HK-2 (cell line): ENCODE data around the gene SEC14L1.
A peak's percentile ranks its signal among the peaks of the same experiment; 100 is the strongest.
"Not testable (repeated sequence)": the region's sequence is repeated elsewhere in the genome, so short reads cannot be mapped to it uniquely, and the experiment has no call there.

ENCODE experiments used
- DNase-seq: peaks from one replicate; pipeline ENCODE4 v3.0.0-alpha.2; 2018; ENCODE audit not compliant: unreplicated experiment

The SEC14L1 gene

DNA sequence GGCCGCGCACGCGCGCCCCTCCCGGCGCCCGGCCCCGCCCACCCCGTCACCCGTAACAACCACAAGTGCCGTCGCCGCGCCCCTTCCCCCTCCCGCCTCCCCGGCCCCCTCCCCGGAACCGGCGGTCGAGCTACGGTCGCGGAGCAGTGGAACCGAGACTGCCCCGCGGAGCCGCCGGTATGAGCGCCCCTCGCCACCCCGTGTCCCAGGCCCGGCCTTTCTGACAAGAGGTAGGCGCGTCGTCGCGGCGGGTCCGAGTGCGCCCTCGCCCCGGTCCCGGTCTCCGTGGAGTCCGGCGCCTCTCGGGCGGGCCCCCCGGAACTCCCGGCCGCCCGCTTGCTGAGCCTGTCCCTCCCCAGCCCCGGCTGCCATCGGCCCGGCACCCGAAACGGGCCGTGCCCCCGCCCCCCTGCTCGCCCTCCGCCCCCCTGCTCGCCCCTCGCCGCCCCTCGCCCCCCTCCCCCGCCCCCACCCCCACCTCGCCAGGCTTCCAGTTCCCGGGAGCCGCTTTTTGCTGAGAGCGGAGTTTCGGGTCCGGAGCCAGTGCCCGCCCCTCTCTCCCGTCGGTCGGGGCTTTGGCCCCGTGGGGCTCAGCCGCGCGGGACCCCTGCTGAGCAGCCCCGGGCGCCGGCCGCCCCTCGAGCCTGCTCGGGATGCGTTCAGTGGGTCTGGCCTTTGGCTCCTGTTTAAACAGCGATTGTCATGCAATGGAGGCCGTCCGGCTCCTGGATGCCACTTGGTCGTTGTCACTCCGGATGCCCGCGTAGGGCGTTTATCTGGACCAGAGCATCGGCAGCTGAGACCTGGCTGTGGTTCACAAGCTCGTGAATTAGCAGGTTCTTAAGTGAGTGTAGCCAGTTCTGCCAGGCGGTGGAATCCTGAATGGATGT lies at the start of gene SEC14L1:
Gene SEC14L1 (plus strand): TSS at position 92 of the 890 bp plus-strand sequence. CDS start 2,628 bp downstream, outside the sequence.
- DNase-seq: peak; percentile 62

DNA sequence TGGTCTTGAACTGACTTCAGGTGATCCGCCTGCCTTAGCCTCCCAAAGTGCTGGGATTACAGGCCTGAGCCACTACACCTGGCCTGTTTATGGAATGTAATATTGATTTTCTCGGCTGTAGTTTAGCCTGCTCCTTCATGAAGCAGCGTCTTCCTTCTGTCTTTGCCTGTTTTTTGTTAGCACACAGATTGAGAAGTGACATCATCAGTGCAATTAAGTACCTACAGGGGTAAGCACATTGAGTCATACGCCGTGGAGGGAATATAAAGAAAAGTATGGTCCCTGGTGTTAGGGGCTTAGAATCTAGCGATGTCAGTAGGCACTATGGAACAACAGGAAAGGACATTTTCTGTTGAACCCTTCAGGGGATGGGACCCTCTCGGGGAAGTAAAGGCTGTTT lies 48.7 kb upstream of the SEC14L1 start:
- DNase-seq: no peak

DNA sequence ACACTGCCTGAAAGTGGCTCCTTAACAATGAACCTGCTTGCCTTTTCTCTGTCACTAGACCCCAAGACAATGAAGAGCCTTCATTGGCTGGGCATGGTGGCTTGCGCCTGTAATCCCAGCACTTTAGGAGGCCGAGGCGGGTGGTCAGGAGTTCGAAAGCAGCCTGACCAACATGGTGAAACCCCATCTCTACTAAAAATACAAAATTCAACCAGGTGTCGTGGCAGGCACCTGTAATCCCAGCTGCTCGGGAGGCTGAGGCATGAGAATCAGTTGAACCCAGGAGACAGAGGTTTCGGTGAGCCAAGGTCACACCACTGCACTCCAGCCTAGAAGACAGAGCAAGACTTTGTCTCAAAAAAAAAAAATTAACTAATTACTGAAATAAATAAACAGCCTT lies 45.3 kb upstream of the SEC14L1 start:
- no peak for DNase-seq

DNA sequence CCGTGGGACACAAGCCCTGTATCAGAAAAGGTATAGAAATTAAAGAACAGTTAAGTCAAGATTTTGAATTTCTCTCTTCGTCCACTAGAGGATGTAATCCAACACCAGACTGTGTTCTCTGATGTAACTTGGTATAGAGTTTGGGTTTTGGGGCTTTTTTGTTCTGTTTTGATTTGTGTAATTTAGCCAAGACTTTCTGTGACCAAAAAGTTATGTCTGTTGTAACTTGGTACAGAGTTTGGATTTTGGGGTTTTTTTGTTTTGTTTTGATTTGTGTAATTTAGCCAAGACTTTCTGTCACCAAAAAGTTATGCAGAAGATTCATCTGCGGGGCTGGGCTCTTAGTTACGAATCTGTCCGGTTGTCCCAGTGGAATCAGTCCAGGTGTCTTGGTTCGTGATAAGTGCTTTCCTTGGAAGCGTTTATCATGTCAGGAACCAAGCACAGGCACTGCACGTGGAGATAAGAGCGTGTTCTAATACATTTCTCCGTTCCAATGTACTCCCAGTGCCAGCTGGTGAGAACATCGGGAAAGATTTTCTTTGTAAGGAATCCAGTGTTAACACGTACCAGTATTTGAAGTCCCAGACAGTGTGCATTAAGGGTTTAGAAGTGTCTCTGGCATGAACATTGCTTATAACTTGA lies 44.1 kb upstream of the SEC14L1 start:
- DNase-seq: no peak

DNA sequence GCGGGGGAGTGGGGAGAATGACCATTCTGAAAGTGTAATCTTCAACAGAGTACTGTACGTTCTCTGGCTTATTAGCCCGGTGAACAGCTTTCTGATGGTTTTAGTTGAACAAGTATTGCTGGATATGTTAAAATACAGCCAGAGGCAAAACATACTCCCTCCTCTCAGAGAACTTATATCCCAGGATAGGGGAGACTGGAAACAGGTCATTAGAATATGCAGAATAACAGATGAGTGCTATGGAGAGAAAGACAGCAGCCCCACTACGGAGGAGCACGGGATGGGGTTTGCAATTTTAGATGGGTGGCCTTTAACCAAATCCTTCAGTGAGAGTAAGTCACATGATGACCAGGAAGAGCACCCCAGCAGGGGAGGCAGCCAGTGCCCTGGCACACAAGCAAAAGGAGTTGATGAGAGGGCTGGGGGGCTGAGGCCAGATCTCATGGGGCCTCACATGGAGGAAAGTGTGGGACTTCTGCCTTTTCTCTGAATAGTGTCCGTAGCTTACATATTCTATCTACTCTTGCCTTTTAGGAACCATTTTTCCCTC lies 43.1 kb upstream of the SEC14L1 start:
- DNase-seq: no peak

DNA sequence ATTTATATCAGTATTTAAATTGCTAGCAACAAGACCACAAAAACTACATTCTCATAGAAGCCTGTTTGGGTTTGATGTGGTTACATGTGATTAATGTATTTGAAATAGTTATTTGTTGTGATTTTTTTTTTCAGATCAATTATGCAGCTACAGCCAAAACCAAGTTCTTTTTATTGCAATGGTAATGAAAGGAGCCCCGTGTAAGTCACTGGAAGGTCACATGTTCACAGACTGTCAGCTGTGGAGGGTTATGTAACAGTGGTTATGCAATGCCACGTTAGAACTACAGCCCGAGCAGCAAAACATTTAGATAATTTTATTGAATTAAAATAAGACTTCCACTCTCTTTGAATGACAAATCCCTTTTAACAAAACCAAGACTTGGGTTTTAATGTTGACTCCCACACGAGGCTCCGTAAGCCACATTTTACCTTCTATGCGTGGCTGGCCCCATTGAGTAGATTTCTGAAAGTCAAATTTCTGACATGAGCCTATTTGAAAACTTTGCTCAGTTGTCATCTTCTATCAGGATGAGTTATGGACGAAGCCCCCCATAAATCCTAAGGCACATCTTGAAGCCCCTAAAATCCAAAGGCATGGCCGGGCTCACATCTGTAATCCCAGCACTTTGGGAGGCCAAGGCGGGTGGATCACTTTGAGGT lies 41.8 kb upstream of the SEC14L1 start:
- no peak for DNase-seq

DNA sequence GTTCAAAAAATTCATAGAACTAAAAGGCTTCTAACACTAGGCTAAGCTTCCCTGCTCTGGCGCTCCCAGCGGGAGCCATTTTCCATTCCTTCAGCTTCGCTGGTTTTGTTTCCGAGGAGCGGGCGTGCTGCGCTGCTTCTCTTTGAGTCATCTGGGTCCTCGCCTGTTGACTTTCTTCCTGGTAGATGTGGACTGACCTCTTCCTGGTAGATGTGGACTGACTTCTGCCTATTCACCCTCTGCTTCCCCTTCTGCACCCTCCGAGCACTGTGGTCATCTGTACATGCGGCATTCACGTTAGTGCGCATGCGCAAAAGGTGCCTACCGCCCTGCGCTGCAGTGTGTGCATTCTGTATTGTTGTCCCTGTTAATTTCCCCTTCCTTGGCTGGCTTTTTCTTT lies 40.8 kb upstream of the SEC14L1 start:
- no peak for DNase-seq

DNA sequence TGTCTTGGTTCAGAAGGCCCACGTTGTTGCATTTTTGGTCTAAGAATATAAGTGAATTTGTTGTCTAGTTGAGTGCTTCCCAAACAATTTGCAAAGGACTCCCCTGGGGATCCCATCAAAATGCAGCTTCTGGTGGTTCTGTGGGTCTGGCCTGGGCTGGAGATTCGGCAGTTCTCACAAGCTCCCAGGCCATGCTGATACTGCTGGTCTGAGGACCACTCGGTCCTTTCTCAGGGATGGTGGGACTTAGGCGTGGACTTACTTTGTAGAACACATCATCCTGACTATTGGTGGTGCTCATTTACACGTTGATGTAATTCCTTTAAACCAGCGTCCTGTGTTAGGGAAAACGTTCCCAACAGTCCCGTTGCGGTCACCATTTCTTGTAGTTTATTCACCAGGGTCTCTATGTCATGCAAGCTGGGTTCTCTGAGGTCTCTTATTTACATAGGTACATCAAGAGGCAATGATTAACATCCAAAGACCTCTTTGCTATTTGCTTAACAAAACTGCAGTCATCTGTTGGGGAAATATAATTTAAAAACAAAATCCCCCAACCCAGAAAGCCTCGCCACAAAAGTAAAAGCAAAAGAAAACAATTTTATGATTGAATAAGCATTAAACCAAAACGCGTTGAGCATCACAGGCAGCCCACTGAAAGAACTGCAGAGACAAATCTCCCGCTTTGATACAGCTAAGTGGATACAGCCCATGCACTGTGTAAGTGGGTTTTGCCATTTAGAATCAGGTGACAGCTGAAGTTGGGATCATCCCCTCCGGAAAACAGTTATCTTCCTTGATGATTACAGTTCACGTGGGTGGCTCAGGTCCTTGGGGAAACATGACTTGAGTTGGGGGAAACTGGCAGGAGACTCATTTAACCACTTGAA lies 39.0 kb upstream of the SEC14L1 start:
- DNase-seq: peak; percentile 28

DNA sequence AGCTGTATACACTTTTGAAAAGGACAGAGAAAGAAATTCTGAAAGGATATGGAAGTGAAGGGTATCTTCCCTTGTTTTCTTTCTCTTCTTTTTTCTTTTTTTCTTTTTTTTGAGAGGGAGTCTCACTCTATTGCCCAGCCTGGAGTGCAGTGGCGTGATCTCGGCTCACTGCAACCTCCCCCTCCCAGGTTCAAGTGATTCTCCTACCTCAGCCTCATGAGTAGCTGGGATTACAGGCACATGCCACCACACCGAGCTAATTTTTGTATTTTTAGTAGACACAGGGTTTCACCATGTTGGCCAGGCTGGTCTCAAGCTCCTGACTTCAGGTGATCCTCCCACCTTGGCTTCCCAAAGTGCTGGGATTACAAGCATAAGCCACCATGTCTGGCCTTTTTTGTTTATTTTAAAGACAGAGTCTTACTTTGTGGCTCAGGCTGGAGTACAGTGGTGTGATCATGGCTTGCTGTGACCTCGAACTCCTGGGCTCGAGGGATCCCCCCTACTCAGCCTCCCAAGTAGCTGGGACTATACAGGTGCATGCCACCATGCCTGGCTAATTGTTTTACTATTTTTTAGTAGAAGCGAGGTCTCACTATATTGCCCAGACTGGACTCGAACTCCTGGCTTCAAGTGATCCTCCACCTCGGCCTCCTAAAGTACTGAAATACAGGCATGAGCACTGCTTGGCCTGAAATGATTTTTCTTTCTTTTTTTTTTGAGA lies 38.2 kb upstream of the SEC14L1 start:
- not testable (repeated sequence) for DNase-seq

DNA sequence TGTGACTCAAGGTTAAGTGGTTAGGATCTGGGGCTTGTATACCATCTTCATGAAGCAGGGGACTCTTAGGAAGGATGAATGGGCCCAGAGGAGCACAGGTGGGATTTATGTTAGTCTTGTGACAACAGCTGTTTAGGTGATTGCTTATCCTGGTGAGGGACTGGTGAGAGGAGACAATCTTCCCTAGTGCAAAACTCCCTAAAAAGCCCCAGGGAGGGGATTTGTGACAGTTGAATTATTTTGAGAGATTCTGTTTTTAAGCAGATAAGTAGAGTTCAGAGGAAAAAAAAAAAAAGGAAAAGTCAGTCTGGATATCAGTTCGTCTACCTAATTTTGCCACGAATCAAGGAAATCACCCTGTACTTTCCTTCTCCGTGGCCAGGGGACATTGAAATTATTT lies 35.1 kb upstream of the SEC14L1 start:
- DNase-seq: no peak

DNA sequence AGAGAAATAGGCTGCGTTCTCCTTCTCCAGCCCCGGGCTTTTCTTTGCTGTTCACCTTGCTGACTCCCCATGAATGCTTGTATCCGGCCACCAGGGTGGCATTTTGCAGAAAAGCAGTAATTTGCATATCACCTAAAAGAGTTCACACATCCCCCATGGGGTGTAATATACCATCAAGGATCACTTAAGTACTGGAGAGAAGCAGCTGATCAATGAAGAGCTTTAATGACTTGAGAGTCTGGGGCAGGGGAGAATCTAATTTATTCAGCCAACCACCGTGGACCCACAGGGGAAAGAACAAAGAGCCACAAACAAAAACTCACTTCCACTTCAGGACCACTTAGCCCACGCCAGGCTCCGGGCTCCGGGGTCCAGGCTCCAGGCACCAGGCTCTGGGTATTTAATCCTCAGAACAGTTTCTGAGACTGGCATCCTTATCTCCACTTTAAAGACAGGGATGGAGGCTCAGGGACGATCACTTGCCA lies 33.9 kb upstream of the SEC14L1 start:
- no peak for DNase-seq

DNA sequence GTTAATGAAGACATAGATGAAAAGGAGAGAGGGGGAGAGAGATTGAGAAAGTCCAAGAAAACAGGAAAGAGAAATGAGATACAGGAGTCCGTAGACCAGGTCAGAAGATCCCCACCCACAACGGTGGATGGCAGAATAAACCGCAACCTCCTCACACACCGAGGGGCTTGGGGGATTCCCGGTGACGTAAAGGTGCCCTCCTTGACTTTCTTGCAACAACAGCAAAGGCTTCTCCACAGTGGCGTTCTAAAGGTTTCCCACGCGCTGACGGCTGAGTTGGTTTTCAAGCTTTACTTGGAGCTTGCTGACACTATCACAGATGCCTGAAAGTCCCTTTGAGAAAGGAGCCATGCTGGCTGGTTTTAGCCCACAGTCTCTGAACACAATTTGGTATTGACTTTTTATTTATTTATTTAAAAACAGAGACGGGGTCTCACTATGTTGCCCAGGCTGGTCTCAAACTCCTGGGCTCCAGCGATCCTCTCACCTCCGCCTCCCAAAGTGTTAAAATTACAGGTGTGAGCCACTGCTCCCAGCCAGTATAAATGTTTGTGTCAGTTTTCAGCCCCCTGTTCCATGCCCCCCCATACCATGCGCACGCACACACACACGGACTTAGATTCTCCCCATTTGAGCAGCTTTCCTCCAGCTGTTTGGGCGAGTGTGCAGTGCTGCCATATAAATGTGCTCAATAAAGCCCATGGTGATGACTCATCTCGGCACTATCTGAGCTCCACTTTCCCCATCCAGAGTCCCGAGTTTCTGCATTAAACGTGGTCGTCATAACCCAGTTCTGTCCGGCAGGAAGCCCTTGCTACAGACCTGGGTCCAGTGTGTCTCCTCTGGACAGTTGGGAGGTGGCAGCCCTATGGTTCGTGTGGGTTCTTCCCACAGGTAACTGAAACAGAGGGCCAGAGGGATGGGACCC lies 33.0 kb upstream of the SEC14L1 start:
- no peak for DNase-seq

DNA sequence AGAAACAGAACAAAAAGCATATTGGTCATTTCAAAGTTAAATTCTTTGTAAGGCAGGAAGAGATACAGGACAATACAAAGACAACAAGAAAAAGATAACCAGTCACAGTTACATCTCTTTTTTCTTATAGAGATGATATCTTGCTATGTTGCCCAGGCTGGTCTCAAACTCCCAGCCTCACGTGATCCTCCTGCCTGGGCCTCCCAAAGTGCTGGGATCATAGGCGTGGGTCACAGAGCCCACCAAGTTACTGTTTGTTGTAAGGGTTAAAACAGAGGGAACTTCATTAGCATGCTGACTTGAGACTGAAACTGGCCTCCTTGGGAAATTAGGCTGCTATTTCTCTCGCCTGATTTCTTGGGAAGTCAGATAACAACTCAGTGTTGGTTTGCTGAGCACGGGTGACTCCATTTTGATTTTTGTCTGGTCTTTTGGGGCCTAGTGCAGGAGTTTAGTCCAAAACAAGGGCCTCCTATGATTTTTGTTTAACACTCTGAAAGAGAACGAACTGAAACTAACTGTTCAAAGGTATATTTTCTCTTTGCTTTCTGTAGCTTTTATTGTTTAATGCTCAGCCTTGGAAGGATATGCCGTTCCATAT lies 31.5 kb upstream of the SEC14L1 start:
- DNase-seq: no peak

DNA sequence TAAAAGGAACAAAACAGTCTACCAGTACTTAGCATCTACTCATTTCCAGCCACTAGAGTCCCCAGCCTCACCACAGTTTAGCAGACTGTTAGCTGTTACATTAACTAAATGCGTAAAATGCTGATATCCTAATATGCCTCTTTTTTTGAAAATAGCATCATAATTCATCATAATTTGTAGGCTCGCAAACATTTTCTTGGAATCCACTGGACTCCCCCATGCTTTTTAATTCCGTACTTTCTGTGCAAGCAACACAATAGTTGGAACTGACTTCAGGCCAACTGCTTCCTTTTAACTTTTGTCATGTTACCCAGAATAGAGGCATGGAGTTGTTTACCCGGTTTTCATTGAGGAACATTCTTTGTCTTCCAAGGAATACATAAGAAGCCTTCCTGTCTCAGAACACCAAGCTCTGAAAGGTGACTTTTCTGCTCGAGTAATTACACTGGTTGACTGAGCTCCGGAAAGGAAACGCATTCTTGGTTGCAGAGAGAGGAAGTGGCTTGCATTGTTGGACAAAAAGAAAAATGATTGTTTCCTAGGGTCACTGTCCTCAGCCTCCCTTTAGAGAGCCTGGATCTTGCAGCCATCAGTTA lies 30.9 kb upstream of the SEC14L1 start:
- peak; percentile 34 for DNase-seq

DNA sequence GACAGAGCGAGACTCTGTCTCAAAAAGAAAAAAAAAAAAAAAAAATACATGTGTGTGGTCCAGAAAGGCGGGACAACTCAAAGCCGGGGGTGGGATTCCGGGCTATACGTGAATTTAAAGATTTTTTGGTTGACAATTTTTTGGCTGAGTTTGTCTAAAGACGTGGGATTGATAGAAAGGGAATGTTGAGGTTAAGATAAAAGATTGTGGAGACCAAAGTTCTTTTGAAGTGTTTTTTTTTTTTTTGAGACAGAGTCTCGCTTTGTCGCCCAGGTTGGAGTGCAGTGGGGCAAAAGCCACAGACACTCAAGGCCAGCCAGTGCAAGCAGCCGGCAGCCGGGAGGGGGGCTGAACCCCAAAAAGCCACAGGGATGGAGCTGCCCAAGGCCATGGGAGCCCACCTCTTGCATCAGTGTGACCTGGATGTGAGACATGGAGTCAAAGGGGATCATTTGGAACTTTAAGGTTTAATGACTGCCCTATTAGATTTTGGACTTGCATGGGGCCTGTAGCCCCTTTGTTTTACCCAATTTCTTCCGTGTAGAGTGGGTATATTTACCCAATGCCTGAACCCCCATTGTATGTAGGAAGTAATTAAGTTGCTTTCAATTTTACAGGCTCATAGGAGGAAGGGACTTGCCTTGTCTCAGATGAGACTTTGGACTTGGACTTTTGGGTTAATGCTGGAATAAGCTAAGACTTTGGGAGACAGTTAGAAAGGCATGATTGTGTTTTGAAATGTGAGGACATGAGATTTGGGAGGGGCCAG lies 29.4 kb upstream of the SEC14L1 start:
- DNase-seq: not testable (repeated sequence)

DNA sequence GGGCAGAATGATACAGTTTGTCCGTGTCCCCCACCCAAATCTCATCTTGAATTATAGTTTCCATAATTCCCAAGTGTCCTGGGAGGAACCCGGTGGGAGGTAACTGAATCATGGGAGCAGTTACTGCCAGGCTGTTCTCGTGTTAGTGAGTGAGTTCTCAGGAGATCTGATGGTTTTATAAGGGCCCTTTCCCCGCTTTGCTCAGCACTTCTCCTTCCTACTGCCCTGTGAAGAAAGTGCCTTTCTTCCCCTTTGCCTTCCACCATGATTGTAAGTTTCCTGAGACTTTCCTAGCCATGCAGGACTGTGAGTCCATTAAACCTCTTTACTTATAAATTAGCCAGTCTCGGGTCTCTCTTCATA lies 28.9 kb upstream of the SEC14L1 start:
- no peak for DNase-seq

DNA sequence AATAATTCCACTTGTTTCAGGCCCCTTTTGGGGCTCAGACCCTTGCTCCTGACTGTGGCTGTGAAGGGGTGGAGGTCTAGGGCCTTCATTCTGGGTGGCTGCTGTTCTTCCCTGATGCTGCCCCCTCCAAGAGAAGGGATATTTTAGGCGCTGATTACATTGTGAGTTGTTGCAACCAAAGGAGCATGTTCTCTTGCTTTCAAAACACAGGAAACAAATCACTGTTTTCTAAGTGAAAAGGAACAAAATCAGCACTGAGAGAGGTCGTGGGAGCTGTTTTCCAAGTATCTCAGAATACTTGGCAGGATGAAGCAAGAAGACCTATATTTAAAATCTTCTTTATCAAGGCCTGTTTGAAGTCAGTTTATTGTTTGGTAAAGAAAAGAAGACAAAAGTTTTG lies 25.3 kb upstream of the SEC14L1 start:
- DNase-seq: no peak

DNA sequence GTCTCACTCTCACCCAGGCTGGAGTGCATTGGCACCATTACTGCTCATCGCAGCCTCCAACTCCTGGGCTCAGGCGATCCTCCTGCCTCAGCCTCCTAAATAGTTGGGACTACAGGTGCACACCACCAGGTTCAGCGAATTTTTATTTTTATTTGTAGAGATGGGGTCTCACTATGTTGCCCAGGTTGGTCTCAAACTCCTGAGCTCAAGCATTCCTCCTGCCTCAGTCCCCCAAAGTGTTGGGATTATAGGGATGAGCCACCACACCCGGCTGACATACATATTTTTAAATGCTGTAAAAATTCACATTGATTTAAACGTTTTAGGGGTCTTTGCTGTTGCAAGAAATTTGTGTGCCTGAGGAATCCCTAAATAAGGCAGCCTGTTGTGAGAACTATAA lies 24.8 kb upstream of the SEC14L1 start:
- no peak for DNase-seq
